Lower leg skin (tissue), 3 donors: ENCODE data around the gene GUCY1A1.
"Not testable (repeated sequence)": the region's sequence is repeated elsewhere in the genome, so short reads cannot be mapped to it uniquely, and the experiment has no call there.

Source experiments
- CTCF ChIP-seq, 3 donors: fragments of 450-650 bp; IDR thresholded peaks; one replicate each; pipeline ENCODE4 v1.5.1; 2016; ENCODE audit warnings: antibody characterized with exemption in 3 of 3, mild to moderate bottlenecking in 3 of 3, moderate library complexity in 2 of 3
- POLR2A ChIP-seq, 2 donors: fragments of 450-650 bp; IDR thresholded peaks; one replicate each; pipeline ENCODE4 v1.6.1; 2016 to 2017; ENCODE audit warnings: antibody characterized with exemption in 2 of 2, mild to moderate bottlenecking in 1 of 2, moderate library complexity in 1 of 2

- not testable (repeated sequence) for TF ChIP-seq POLR2A, CTCF (IDR thresholded peaks at IDR 0.05)
Observed at GRCh38 chr4:155650785-155651184, 15.9 kb upstream of the GUCY1A1 start.
